ENCODE results near the gene RGS7.
"Not testable (repeated sequence)": the region's sequence is repeated elsewhere in the genome, so short reads cannot be mapped to it uniquely, and the experiment has no call there.

The RGS7 gene

DNA sequence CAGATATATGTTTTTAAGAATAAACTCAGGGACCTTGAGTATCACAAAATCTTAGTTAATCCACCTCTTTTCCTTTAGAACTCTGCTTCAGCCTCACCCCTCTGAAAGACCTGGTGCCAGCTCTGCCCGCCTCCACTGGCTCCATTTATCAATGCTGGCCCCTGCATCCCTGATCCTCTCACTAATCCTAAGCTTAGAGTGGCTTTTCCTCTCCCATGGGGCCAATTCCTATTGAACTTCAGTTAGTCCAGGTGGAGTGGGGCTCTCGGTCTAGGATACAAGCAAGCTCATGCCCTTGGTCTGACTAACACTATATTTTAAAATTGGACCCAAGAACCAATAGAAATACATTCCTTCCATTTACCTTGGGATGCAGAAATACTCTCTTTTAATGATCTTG, 87.0 kb downstream of the RGS7 start:
- DNase-seq, result no peak

DNA sequence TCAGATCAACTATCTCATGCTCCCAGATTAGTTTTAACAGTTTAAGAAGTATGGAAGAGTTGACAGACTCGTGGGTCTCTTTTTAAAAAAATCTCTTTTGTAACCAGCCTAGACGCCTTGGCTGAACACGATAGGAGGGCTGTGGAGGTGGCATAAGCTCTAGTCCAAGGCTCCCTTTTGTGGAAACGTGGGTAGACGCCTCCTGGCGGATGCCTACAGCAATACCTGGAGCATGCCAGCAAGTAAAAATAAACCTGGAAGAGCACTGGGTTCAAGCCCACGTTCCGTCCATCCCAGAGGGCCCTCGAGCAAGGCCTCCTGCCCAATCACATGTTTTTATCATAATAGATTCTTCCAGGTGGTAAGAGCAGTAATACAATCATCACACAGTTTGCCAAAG, 87.9 kb downstream of the RGS7 start:
- no peak for DNase-seq

DNA sequence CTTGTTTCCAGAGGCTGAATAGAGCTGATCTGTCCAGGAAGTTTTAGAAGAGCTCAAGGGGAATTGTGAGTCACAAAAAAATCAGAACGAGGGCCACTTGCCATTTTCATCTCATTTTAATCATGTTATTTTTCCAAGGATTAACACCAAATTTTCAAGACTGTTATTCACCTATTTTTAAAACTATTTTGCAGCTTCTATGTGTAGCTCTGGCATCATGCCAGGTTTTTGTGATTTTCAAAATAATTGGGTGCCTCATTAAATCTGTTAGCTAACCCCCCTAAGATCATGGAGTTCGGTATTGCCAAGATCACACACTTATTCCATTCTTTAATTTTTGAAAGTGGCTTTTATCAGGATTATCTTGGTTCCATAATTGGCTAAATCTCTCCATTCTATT, 90.9 kb downstream of the RGS7 start:
- DNase-seq, result no peak

- DNase-seq, result no peak
These were observed 91.6 kb downstream of the RGS7 start for GRCh38 chr1:241265428-241265827.

DNA sequence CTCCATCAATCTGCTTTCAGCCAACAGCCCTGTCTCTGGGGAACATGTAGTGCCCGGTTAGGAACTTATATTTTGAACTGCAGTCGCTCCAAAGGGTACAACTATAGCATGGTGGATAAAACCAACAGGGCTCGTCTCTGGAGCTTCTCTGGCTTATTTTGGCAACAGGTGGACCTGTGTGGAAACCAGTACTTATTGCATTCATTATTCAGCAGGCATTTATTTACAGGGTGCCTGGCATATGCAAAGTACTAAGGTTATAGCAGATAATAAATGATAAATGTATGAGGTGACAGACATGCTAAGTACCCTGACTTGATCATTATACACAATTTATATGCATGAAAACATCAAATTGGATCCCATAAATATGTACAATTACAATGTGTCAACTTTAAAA, 93.7 kb downstream of the RGS7 start:
- no peak for DNase-seq

DNA sequence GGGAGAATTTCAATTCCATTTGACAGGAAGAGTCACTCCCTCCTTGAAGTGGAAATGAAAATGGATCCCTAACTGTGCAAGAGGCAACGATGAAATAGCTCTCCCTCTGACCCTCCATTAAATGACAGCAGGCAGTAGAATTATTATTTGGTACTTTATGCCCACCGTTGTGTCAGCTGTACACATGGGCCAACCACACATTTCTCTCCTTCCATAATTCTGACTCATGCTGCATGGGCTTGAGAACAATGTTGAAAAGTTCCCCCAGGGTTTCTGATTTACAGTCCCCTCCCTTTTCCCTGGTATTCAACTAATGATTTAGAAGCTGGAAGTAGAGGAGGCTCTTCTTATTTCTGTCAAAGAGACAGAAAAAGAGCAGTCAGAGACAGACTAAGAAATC, 103.5 kb downstream of the RGS7 start:
- no peak for DNase-seq

- DNase-seq, result no peak
These were observed 106.5 kb downstream of the RGS7 start for GRCh38 chr1:241250465-241250864.

DNA sequence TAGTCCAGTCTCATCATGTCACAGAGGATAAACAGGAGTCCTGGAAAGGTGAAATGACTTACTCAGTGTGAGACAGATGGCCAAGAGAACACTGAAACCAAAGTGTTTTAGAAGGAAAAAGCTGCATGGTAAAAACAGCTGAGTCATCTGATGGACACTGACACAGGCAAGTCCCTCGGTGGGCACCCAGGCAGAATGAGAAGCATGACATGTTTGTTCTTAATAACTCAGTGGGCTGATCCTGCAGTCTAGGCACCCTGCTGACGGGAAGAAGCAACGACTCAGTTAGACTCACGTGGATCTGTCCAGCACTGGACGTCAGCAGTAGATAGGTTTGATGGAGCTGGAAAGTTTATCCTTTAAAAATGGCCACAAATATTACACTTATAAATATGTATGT, 116.9 kb downstream of the RGS7 start:
- DNase-seq, result no peak

DNA sequence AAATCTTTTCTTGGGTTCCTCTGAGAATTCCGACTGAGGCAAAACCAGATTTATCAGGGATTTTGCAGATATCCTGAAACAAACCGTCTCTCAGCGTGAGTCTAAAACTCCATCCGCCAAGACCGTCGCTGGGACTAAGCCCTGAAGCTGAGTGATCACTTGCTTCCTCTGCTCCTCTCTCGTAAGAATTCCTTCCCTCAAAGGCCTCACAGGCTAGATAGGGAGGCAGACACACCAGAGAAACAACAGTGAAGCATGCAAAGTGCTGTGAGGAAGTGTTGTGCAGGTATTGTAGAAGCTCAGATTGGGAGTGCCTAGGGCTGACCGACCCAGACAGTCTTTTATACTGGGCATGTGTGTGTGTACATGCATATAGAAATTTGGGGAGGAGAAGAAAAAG, 119.1 kb downstream of the RGS7 start:
- no peak for DNase-seq

DNA sequence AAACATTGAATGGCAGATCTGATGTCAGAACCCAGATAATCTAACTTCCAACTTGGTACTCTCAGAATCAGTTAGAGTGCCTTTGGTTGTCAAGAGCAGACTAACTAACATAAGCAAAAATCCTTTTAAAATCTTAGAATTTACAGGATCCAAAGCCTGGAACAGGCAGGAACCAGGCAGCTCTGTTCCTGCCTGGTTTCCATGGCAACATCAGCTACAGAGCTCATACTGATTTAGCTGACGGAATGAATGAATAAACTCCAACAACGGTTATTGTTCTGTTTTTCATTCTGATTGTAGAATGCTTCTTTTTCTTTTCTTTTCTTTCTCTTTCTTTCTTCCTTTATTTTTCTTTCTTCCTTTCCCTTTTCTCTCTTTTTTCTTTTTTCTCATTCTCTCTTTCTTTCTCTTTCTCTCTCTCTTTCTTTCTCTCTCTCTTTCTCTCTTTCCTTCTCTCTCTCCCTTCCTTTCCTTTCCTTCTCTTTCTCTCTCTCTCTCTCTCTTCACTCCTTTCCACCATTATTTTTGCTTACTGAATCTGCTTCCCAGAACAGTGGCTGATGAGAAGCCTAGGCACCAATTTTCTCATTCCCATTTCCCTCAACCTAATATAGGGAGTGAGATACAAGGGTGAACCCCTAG, 121.6 kb downstream of the RGS7 start:
- no peak for DNase-seq

DNA sequence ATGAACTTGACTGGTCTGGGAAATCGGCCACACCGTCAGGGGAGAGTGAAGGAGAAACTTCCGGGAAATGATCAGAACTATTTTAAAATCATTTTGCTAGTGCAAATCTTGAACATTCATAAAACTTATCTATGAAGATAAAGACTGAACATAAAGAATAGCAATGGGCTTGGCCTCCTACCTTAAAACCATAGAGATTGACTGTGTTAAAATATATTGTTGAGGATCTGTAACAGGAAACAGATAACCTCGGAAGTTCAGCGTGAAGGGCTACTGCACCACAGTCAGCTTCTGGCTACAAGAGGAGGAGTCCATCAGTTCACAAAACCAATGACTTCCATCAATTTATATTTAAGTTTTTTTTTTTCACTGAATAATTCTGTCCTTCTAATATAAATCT, 127.3 kb downstream of the RGS7 start:
- DNase-seq, result no peak

DNA sequence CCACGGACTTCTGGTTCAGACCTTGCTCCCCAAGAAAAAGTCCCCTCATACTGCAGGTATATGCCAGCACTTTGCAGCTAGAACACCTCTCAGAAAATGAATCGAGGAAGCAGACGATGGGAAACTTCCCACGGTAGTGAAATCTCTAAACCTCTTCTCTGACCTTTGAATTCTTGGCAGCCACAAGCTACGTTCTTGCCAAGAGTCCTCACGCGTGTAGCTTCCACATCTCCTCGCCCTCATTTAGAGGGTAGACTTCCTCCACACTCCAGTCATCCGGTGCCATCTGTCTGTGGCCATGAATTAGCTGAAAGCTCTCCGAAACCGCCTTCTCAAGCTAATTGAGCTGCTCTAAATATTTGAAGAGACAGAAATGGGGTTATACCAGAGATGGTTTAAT, 127.8 kb downstream of the RGS7 start:
- no peak for DNase-seq

GRCh38 chr1:241228339-241228738, 128.7 kb downstream of the RGS7 start:
- no peak for DNase-seq

- no peak for DNase-seq
These were observed 131.3 kb downstream of the RGS7 start for GRCh38 chr1:241225741-241226140.

DNA sequence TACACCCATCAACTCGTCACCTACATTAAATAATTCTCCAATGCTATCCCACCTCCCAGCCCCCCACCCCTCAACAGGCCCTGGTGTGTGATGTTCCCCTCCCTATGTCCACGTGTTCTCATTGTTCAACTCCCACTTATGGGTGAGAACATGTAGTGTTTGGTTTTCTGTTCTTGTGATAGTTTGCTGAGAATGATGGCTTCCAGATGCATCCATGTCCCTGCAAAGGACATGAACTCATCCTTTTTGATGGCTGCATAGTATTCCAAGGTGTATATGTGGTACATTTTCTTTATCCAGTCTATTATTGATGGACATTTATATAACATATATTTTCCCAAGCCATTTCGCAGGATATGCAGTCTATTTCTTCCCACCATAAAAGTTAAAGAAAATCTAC, 132.8 kb downstream of the RGS7 start:
- not testable (repeated sequence) for DNase-seq

GRCh38 chr1:241222813-241223212, 134.2 kb downstream of the RGS7 start:
- DNase-seq, result not testable (repeated sequence)

GRCh38 chr1:241221319-241221718, 135.7 kb downstream of the RGS7 start:
- no peak for DNase-seq

- not testable (repeated sequence) for DNase-seq
These were observed 136.1 kb downstream of the RGS7 start for GRCh38 chr1:241220913-241221312.

DNA sequence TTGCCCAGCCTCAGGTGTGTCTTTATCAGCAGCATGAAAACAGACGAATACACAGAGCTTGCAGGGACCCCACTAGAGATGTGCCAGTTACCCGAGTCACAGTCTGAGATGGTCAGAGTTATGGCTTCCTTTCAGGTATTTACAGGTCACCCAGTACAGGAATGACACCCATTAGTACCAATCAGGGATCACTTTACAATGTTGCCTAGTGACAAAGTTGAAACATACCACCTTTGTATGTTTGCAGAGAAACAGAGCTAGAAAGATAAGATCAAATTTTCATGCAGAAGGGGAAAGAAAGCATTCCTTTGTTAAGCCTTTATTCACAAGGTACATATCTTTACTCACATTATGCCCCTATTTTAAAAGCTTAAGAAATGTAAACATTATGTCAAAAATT, 137.6 kb downstream of the RGS7 start:
- no peak for DNase-seq

DNA sequence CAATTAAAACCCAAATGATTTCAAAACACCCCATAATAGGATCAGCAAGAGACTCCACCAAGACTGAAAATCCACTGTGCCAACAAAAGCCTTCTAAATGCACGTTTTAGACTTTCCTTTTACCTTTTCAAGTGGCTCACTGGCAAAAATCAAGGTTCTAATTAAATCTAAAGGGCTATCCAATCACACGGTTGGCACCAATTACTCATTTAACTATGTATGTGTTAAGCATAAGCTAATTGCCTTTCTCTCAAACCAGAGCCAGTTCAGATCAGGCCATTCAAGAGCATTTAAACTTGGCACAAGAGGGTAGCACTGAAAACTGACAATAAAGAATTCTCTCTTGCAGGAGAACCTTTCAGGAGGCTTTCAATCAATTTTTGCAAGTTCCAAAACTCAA, 139.5 kb downstream of the RGS7 start:
- no peak for DNase-seq

- DNase-seq, result no peak
These were observed 141.3 kb downstream of the RGS7 start for GRCh38 chr1:241215683-241216082.

GRCh38 chr1:241215203-241215602, 141.8 kb downstream of the RGS7 start:
- DNase-seq, result no peak

DNA sequence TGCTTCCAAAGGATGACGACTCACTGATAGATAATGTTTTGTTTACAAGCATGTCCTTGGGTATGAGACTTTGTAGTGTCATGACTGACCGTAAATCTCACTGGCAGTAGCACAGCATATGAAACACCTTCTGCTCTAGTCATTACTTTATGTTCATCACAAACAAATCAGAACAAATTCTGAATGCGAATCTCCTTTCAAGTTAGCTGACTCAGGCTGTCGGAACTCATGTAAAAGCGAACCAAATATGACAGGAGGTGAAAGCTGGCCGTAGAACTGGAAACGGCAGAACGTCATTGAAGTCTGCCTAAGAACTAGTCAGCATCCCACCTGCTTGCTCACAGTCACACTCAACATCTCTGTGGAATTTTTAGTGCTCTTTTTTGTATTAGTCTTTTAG, 143.9 kb downstream of the RGS7 start:
- no peak for DNase-seq

DNA sequence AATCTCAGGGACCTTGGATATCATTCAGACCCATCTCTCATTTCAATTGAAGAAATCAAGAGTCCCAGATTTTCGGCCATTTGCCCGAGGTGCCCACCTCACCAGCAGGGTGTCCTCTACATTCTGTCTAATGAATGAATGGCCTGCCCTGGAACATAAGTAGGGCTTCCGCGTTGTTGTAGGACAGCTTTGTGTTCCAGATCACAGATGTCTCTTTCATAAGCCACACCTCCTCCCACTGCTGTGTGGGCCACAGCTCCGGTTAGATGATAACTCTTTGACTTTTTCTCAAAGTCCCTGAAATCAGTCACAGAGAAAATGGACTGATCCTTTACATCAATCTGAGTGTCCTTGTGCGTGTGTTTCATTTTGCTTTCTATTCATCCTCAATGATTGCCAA, 144.4 kb downstream of the RGS7 start:
- no peak for DNase-seq

DNA sequence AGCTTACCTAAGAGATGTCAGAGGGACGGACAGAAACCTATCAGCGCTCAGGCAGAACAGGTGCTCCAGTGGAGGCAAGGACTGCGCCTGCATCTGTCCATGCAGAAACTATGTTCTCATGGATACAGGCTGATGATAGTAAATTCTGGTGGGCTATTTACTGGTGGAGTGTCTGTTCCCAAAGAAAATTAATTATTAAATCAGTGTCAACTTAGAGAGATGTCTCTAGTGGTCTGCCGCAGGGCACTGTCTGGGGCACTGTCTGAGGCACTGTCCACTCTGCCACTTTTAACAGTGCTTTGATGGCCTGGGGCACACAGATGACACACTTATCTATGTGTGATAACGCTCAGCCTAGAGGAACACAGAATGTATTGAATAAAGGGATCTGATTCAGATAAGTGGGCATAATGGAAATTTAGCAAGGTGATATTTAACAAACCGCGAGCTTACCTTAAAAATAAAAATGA, 148.1 kb downstream of the RGS7 start:
- DNase-seq, result no peak

- DNase-seq, result no peak
These were observed 153.2 kb downstream of the RGS7 start for GRCh38 chr1:241203817-241204216.

Data from fibroblast of skin of right quadriceps (primary cell).